Stimulated activated CD4-positive, alpha-beta T cell treated with anti-CD3 and anti-CD28 coated beads, Interleukin-4, amount 100 ng/mL, for 1 hour (primary cell): ENCODE results near the gene FEZ2.

Experiments
- DNase-seq: peaks from one replicate; pipeline ENCODE4 v3.0.0-alpha.2; 2020

The FEZ2 gene

DNA sequence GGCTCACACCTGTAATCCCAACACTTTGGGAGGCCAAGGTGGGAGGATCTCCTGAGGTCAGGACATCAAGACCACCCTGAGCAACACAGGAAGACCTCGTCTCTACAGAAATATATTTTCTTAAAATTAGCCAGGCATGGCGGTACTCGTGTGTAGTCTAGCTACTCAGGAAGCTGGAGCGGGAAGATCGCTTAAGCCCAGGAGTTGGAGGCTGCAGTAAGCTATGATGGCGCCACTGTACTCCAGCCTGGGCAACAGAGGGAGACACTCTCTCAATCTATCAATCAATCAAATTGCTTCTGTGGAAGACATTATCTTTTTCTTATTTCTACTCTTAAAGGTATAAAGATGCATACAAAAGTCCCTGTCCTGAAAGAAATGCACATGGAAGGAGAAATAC is 11.3 kb downstream of the FEZ2 start:
- DNase-seq: no peak

- DNase-seq: no peak
Observed at GRCh38 chr2:36584148-36584794, 13.7 kb downstream of the FEZ2 start.

DNA sequence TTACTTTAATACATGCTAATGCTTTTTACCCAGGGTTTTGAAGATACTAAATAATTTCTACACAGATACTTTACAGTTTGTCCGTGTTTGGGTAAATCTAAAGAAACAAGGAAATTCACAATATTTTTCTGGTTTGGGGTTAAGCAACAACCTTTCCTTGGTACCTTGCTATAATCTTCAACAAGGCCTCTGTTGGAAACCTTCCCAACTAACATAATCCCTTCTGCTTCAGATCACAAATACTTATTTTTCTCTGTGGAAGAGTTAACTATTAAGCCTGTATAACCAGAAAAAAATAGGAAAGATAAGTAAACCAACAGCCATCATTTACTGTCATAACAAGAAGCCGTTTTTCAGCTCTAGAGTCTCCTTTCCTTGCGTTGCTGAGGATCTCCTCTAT is 15.0 kb downstream of the FEZ2 start:
- DNase-seq: no peak

GRCh38 chr2:36582538-36582937 is 15.4 kb downstream of the FEZ2 start:
- DNase-seq: no peak

DNA sequence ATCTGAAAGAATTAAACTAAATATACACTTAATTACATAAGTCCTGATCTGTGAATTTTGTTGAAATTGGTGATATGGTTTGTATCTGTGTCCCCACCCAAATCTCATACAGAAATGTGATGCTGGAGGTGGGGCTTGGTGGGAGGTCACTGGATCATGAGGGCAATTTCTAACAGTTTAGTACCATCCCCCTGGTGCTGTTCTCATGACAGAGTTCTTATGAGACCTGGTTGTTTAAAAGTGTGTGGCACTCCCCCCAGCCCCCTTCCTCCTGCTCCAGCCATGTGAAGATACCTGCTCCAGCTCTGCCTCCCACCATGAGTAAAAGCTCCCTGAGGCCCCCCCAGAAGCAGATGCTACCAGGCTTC is 18.7 kb downstream of the FEZ2 start:
- DNase-seq: no peak

DNA sequence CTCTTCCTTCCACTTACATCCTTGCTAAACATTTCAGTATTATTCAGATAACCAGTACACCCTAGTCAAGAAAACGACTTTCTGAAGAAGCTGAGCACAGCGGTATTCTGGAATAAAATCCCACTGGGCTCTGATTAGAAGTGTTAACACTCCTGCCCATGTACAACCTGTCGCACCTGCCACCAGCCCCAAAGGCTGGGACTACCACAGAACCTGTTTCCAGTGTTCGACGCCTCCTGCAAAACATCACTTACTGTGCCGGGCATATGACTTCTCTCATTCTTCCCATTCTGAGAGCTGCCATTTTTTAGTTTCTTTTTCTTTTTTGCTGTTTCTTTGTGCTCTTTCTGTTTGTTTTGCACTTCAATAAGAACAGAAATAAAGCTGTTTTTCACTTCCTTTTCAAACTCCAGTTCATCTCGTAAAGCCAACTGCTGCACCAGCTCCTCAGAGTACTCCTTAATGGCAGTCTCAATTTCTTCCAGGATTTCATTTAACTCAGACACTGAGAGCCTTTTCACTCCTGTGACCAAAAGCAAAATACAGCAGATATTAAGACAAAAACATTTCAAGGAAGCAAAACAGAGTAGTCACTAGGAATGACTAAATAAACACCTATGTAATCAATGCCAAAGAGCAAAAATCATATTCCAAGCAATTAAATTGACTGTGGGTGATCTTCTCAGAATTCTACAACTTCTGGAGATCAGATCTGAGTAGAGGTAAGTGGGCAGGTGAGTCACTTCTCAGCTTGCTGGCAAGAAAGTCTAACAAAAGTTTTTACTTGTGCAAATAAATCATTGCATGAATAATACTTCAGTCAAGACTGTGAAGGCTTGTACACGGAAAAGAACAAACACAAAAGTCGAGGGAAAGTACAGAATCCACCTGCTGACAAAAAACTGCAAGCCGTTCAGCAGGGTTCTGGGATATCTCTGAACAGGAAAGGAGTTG is 19.3 kb downstream of the FEZ2 start:
- no peak for DNase-seq

DNA sequence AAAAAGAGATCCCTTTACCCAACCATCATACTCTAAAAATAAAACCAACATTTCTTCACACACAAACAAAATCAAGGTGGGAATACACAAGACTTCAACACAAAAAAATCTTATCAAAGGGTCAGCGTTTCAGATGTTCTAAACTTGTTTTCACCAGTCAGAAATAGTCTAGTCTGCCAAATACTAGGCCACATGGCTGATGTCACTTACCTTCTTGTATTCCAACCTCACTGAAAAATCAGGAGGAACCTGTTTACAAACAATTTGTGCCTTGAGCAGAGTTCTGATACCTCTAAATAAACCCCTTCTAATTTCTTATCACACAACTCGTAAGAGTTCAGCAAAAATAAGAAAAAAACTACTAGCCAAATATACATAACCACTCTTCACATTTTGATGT is 20.1 kb downstream of the FEZ2 start:
- DNase-seq: no peak

GRCh38 chr2:36574560-36574959 is 23.4 kb downstream of the FEZ2 start:
- no peak for DNase-seq

- no peak for DNase-seq
Observed at GRCh38 chr2:36573165-36573564, 24.8 kb downstream of the FEZ2 start.

- DNase-seq: no peak
Observed at GRCh38 chr2:36572719-36573059, 25.3 kb downstream of the FEZ2 start.

- DNase-seq: no peak
Observed at GRCh38 chr2:36572054-36572718, 25.8 kb downstream of the FEZ2 start.

- DNase-seq: no peak
Observed at GRCh38 chr2:36570416-36570815, 27.6 kb downstream of the FEZ2 start.

DNA sequence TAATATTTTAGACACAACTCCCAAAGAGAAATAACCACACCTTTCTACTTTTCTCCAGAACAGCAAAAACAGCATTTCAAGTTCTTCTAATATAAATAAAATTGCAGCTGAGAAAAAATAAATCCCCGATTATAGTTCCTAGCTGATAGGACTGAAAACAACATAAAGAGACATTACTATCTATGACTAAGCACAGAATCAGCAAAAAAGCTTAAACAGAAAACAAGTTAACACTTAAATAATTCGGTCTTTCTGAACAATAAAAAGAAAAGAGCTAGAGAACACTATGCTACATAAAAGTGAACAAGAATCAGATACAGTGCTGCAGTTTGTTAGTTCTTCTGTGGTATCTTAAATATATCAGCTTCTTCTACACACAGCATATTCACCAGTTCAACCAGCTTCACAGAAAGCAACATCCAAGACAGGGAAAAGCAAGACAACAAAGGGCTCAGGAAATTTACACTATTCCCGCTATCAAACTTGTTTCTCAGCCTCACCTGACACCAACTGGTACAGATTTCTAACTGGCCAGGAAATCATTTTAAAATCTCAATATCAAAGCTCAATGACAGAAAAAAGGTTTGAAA is 28.6 kb downstream of the FEZ2 start:
- DNase-seq: no peak

DNA sequence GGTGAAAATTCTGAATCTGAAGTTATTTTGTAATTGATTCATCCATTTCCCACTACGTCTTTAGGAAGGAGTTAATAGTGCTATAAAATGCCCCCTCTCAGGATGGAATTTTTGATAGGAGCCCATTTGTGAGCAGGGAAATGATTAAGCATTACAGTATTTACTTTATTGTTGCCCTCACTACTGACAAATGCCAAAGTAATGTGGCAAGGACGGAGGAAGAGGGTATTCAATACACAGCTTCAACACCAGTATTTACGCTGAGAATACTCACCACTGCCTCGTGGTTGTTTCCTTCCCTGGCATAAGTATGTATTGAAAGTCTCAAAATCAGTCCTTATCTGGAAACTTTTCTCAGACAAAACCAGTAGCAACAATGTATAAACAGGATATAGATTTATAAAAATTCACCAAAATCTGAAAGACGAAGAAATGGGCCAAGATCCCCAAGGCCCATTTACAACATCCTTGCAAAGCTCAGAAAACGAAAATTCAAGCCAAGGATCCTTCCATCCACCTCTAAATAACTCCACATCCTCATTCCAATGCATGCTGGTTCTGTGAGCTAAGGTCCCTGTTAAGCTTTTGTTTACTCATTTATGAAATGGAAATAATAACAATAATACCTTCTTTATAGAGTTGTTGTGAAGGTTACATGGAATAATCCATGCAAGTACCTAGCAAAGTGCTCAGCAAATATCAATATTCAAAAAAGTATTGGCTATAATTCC is 29.3 kb downstream of the FEZ2 start:
- DNase-seq: no peak

- no peak for DNase-seq
Observed at GRCh38 chr2:36567711-36568408, 30.1 kb downstream of the FEZ2 start.

DNA sequence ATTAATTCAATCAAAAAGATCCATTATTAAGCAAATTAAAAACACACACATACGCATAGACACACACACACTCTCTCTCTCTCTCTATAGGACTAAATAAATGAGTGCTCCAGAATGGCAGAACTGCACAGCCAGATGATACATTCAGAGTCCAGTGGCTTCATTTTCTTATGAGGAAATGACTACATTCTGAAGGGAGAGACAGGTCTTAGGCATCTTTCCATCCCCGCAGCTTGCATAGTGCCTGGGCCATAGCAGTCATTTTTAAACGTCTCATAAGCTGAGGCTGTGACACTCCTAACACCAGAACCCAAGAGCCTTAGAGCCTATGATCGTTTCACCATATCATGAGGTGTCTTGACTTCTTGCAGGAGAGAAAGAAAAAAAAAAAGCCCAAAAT is 31.1 kb downstream of the FEZ2 start:
- DNase-seq: no peak

- DNase-seq: no peak
Observed at GRCh38 chr2:36565712-36566111, 32.3 kb downstream of the FEZ2 start.

- no peak for DNase-seq
Observed at GRCh38 chr2:36564377-36564930, 33.5 kb downstream of the FEZ2 start.

- DNase-seq: no peak
Observed at GRCh38 chr2:36562973-36563532, 34.9 kb downstream of the FEZ2 start.

DNA sequence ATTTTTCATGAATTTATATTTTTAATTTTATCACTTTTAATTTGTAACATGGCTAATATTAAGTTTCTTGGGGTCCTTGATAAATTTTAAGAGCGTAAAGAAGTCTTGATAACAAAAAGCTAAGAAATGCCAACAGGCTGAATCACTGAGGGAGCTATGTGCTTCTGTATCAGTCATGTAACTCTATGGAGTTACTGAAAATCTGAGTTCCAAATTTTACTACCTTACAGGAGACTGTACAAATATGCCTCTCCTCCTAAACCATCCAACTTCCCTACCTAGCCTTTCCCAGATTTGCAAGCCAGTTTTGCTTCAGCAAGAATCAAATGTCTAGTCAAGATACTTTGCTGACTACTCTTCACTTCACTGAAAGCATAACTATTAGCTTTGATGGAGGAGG is 35.7 kb downstream of the FEZ2 start:
- DNase-seq: no peak

DNA sequence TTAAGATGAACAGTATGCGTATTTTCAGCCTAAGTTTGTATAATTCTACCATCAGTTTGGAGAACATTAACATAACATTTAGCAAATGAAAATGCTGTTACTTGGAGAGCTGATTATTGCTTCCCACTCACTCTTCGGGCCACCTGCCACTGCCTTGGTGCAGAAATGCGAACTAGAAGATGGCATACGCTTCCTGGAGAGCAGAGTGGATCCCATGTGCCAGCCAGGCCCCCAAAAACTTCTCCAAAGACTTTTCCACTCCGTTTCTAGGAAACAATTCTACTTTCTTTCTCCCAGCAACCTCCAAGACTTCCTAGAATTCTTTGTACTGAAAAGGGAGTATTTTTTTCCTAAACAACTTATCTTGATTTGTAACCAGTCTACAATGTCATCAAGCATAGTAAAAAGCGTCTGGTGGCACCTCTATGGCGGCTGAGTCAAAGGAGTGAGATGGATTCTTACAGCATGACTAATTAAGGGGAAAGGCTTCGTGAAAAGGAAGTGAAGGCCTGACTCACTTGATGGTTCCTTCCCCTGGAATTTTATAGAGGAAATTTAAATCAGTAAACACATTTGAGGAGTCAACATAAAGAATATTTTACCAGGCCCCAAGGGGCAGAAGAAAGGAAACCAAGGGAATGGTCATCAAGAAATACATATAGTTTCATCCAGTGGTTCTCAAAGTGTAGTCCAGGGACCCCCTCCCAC is 36.6 kb downstream of the FEZ2 start:
- DNase-seq: no peak
